Pancreas (tissue), 10 donors: Measurements from ENCODE around the gene PDCD11. TPM values are rescaled to one million over a fixed set of nuclear protein-coding genes. Genes with fewer than 3 reads are reported as not detected.

Experiments used
- ATAC-seq, 4 donors: fragments of 200-7000 bp; cut with Tn5 transposase; one replicate each; pipeline versions ENCODE4 v1.8.0 to v1.9.1; 2020; ENCODE audit warnings: mild to moderate bottlenecking in 4 of 4, moderate library complexity in 4 of 4
- DNase-seq, 6 donors: peaks; one replicate each; pipeline ENCODE4 v3.0.0-alpha.2; 2020
- FAIRE-seq: peaks from 2 replicates; lab custom pipeline; 2012; peaks lifted over from hg19 to GRCh38; lab: Jason Lieb, UNC
- H3K27ac ChIP-seq, 4 donors: fragments of 200-600 bp; sonication (generic); 1 replicate in 3 of 4; 2 replicates in 1 of 4; pipeline versions ENCODE4 v1.5.0 to v1.8.0; 2020
- H3K27me3 ChIP-seq, 4 donors: fragments of 200-600 bp; one replicate each; pipeline ENCODE4 v1.8.0; 2021
- H3K36me3 ChIP-seq, 3 donors: fragments of 200-600 bp; sonication (generic) in 1 of 3; one replicate each; pipeline versions ENCODE4 v1.5.0 to v1.8.0; 2020 to 2021
- H3K4me1 ChIP-seq, 3 donors: fragments of 200-600 bp; one replicate each; pipeline ENCODE4 v1.8.0; 2021
- H3K4me3 ChIP-seq, 4 donors: fragments of 200-600 bp; sonication (generic) in 2 of 4; one replicate each; pipeline versions ENCODE4 v1.5.0 to v1.8.0; 2020 to 2021
- H3K9me3 ChIP-seq, 4 donors: fragments of 200-600 bp; one replicate each; pipeline ENCODE4 v1.8.0; 2021
- WGBS, 2 donors: extraction: QIAGEN DNeasy Blood & Tissue Kit; methylation state at CpG; one replicate each; pipeline ENCODE4 v1.1.7; 2013; 5-methylcytosine and 5-hydroxymethylcytosine counted together
- intact Hi-C, 3 donors: fragments of 100-400 bp; cut with DNase I; formaldehyde crosslinking; loops; one replicate each; pipeline versions ENCODE4 v1.11.1 to v1.14.2; 2022
- polyA plus RNA-seq, 2 donors: library from polyadenylated mRNA; stranded (reverse); fragments of 200-250 nt; gene quantifications; one replicate each; pipeline ENCODE4 v1.2.3, GENCODE V29; 2013
- total RNA-seq, 6 donors: library from RNA; stranded (reverse); fragmentation: NEBNext Ultra II Directional in 4 of 6; extraction: Animal tissue kit (Norgen Biotek cat#: 25700) in 4 of 6; gene quantifications; one replicate each; pipeline versions ENCODE4 v1.2.1 to v1.2.4, GENCODE V29; 2021 to 2023
- TF ChIP-seq, protein P1 (sequence below), 4 donors: fragments of 200-600 bp; sonication (generic) in 3 of 4; IDR thresholded peaks; one replicate each; pipeline versions ENCODE4 v1.5.0 to v1.8.0; 2021; ENCODE audit warnings: antibody characterized with exemption in 4 of 4
- donor health status: healthy with polysubstance abuse.
- donor health status: DM: no; HTN: no; CAD: no; lungs with moderate emphysema.
- donor health status: DM: no; HTN: no; CAD: no.
- donor health status: control.
- donor health status: control.
- donor health status: Bipolar disorder and iron deficiency.
- donor health status: DM: yes; HTN: yes; CAD: no.
- donor health status: DM: no; HTN: no; CAD: no.
- donor health status: DM: no; HTN: no; CAD: no.
- donor health status: DM: yes; HTN: yes; CAD: no.

Gene PDCD11
- total and polyA plus RNA-seq, 8 donors = 11.3 to 27.4 (median 16.2) TPM

DNA sequence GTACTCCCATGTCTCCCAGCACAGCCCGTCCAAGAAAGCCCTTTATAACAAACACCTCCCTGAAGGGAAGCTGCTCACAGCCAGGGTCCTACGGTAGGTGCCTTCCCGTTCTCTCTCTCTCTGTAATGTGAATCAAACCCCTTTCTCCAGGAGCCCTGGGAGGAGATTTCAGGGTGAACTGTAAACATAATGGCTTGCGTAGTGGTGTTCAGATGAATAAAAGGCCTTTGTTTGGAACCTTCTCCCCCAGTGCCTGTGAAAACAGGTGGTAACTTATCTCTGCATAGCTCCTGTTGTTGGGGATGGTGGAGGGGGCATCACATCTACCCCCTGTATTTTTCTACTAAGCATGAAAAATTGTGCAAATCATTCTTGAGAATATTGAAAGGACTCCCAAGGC is 43.4 kb downstream of the PDCD11 start:
- DNase-seq (no peak), ATAC-seq (no peak), FAIRE-seq (no peak)
- H3K9me3 ChIP-seq = no peaks in the 10 kb centered on the region
- H3K36me3 ChIP-seq = peaks cover 6 to 79% (median 34%) of the 10 kb centered on the region in 3 donors
- TF ChIP-seq, protein P1, sequence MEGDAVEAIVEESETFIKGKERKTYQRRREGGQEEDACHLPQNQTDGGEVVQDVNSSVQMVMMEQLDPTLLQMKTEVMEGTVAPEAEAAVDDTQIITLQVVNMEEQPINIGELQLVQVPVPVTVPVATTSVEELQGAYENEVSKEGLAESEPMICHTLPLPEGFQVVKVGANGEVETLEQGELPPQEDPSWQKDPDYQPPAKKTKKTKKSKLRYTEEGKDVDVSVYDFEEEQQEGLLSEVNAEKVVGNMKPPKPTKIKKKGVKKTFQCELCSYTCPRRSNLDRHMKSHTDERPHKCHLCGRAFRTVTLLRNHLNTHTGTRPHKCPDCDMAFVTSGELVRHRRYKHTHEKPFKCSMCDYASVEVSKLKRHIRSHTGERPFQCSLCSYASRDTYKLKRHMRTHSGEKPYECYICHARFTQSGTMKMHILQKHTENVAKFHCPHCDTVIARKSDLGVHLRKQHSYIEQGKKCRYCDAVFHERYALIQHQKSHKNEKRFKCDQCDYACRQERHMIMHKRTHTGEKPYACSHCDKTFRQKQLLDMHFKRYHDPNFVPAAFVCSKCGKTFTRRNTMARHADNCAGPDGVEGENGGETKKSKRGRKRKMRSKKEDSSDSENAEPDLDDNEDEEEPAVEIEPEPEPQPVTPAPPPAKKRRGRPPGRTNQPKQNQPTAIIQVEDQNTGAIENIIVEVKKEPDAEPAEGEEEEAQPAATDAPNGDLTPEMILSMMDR (IDR thresholded peaks at IDR 0.05) = no peak
- intact Hi-C loops = no loop called here
- 82% methylated on average over 4 of the region's 4 CpGs for WGBS, 2 donors
- H3K27ac ChIP-seq = no peak overlapping the region
- H3K4me3 ChIP-seq = no peak overlapping the region
- no peaks in the 10 kb centered on the region for H3K27me3 ChIP-seq
- H3K4me1 ChIP-seq = no peaks in the 10 kb centered on the region

DNA sequence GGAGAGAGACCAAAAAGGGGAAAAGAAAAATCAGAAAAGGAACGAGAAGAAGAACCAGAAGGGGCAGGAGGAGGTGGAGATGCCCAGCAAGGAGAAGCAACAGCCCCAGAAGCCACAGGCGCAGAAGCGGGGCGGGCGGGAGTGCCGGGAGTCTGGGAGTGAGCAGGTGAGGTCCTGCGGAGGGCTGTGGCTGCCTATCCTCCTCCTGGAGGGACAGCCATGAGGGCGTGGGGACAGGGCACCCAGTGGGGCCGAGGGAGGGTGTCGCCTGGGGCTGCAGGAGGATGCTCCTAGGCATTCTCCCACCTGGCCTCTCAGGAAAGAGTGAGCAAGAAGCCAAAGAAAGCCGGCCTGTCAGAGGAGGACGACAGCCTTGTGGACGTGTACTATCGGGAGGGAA is 44.0 kb downstream of the PDCD11 start:
- no peak overlapping the region for H3K4me3 ChIP-seq
- ATAC-seq = no peak
- H3K27ac ChIP-seq = no peak overlapping the region
- no peaks in the 10 kb centered on the region for H3K9me3 ChIP-seq
- peaks cover 6 to 82% (median 40%) of the 10 kb centered on the region in 3 donors for H3K36me3 ChIP-seq
- no peaks in the 10 kb centered on the region for H3K27me3 ChIP-seq
- intact Hi-C loops = no loop called here
- 91 to 93% methylated on average over 14 of the region's 14 CpGs for WGBS, 2 donors
- no peaks in the 10 kb centered on the region for H3K4me1 ChIP-seq
- FAIRE-seq = no peak
- TF ChIP-seq, protein P1 (IDR thresholded peaks at IDR 0.05) = no peak
- DNase-seq = no peak

DNA sequence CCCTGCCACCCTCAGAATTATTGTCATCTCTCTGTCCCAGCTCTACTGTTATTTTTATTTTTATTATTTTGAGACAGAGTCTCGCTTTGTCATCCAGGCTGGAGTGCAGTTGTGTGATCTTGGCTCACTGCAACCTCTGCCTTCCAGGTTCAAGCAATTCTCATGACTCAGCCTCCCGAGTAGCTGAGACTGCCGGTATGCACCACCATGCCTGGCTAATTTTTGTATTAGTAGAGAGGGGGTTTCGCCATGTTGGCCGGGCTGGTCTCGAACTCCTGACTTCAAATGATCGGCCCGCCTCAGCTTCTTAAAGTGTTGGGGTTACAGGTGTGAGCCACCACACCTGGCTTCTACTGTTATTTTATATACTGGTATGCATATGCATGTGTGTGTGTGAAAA is 44.8 kb downstream of the PDCD11 start:
- TF ChIP-seq, protein P1 (IDR thresholded peaks at IDR 0.05) = no peak
- H3K4me1 ChIP-seq = no peaks in the 10 kb centered on the region
- FAIRE-seq (no peak), DNase-seq (no peak), ATAC-seq (no peak)
- peaks cover 6 to 83% (median 40%) of the 10 kb centered on the region in 3 donors for H3K36me3 ChIP-seq
- no peak overlapping the region for H3K27ac ChIP-seq
- 96 to 98% methylated on average over 8 of the region's 8 CpGs for WGBS, 2 donors
- H3K4me3 ChIP-seq = no peak overlapping the region
- H3K27me3 ChIP-seq = no peaks in the 10 kb centered on the region
- intact Hi-C loops = no loop called here
- no peaks in the 10 kb centered on the region for H3K9me3 ChIP-seq

DNA sequence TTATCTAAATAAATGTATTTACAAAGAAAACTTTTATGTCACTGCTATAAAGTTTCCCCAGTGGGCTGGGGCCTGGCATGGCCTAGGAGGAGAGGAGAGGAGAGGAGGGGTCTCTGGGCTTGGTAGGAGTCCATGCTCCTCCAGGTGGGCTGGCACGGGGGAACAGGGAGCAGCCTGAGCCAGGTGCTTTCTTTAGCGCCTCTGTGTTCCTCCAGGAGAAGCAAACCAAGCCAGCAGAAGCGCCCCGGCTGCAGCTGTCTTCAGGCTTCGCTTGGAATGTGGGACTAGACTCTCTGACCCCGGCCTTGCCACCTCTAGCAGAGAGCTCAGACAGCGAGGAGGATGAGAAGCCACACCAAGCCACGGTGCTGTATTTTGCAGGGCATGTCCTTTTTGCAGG is 45.2 kb downstream of the PDCD11 start:
- Histone ChIP-seq H3K9me3 (no peaks in the 10 kb centered on the region), H3K27ac (no peak overlapping the region), H3K4me3 (no peak overlapping the region), H3K27me3 (no peaks in the 10 kb centered on the region), H3K36me3 (peaks cover 6 to 79% (median 40%) of the 10 kb centered on the region in 3 donors), H3K4me1 (no peaks in the 10 kb centered on the region)
- TF ChIP-seq, protein P1 (IDR thresholded peaks at IDR 0.05) = no peak
- DNase-seq (no peak), ATAC-seq (no peak), FAIRE-seq (no peak)
- intact Hi-C loops = no loop called here
- 82 to 84% methylated on average over 8 of the region's 8 CpGs for WGBS, 2 donors

DNA sequence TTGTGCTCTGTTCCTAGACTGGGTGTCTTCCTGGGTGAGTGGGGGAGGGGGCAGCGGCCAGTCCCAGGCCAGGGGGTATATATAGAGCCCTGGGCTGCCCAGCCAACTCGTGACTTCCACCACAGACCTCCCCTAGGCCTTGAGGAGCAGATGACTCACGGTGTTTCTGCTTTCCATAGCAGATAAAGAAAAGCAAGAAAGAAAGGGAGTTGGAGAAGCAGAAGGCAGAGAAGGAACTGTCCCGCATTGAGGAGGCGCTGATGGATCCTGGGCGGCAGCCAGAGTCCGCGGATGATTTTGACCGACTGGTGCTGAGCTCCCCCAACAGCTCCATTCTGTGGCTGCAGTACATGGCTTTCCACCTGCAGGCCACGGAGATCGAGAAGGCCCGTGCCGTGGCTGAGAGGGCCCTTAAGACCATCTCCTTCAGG is 45.6 kb downstream of the PDCD11 start:
- FAIRE-seq (no peak), DNase-seq (peak in 1 of 6 donors; percentile 43), ATAC-seq (peak in 3 of 4 donors; percentile 17 to 77 (median 52))
- Histone ChIP-seq H3K9me3 (no peaks in the 10 kb centered on the region), H3K4me1 (no peaks in the 10 kb centered on the region), H3K27me3 (no peaks in the 10 kb centered on the region), H3K4me3 (no peak overlapping the region), H3K36me3 (peaks cover 6 to 77% (median 40%) of the 10 kb centered on the region in 3 donors), H3K27ac (no peak overlapping the region)
- TF ChIP-seq, protein P1 (IDR thresholded peaks at IDR 0.05) = no peak
- WGBS, 2 donors = 85 to 88% methylated on average over 13 of the region's 13 CpGs
- intact Hi-C loops = no loop called here
